IPS-18a (cell line): ENCODE measurements around the gene ATP7A.
"Not testable (repeated sequence)": the region's sequence is repeated elsewhere in the genome, so short reads cannot be mapped to it uniquely, and the experiment has no call there.

Source experiments
- H3K27ac ChIP-seq: one replicate; pipeline ENCODE4 v1.5.1; 2013; ENCODE audit warnings: low read length
- H3K27me3 ChIP-seq: one replicate; pipeline ENCODE4 v1.6.1; 2013; ENCODE audit warnings: mild to moderate bottlenecking, low read length; ENCODE audit not compliant: control insufficient read depth, insufficient read depth
- H3K36me3 ChIP-seq: one replicate; pipeline ENCODE4 v1.6.1; 2013; ENCODE audit warnings: low read depth, low read length; ENCODE audit not compliant: control insufficient read depth
- H3K4me1 ChIP-seq: one replicate; pipeline ENCODE4 v1.6.1; 2013; ENCODE audit warnings: low read depth, low read length; ENCODE audit not compliant: control insufficient read depth
- H3K4me3 ChIP-seq: one replicate; pipeline ENCODE4 v1.5.1; 2013; ENCODE audit warnings: low read length
- H3K9ac ChIP-seq: one replicate; pipeline ENCODE4 v1.6.1; 2013; ENCODE audit warnings: mild to moderate bottlenecking, low read length, moderate library complexity
- H3K9me3 ChIP-seq: one replicate; pipeline ENCODE4 v1.6.1; 2013; ENCODE audit warnings: low read depth, low read length; ENCODE audit not compliant: control insufficient read depth

ATP7A gene

GRCh38 chrX:77910108-77910840 lies at the start of gene ATP7A:
TSS of gene ATP7A (plus strand) at chrX:77910693. CDS start at chrX:77971642, 60,949 bp downstream.
- no peaks in the 10 kb centered on the region for H3K4me1 ChIP-seq
- peaks cover 4% of the 10 kb centered on the region for H3K9me3 ChIP-seq
- no peaks in the 10 kb centered on the region for H3K27me3 ChIP-seq
- peak within 1 kb of the TSS; percentile 75 for H3K9ac ChIP-seq
- peak within 1 kb of the TSS; percentile 83 for H3K4me3 ChIP-seq
- no peaks in the 10 kb centered on the region for H3K36me3 ChIP-seq
- no peak within 1 kb of the TSS for H3K27ac ChIP-seq

- Histone ChIP-seq H3K36me3 (no peaks in the 10 kb centered on the region), H3K27ac (no peak overlapping the region), H3K27me3 (no peaks in the 10 kb centered on the region), H3K4me1 (no peaks in the 10 kb centered on the region), H3K9ac (no peak overlapping the region), H3K9me3 (peaks cover 3% of the 10 kb centered on the region), H3K4me3 (no peak overlapping the region)
These were observed 35.1 kb upstream of the ATP7A start for GRCh38 chrX:77875372-77875771.

- not testable (repeated sequence) for H3K4me1 ChIP-seq, H3K27me3 ChIP-seq, H3K27ac ChIP-seq, H3K9me3 ChIP-seq, H3K36me3 ChIP-seq, H3K9ac ChIP-seq, H3K4me3 ChIP-seq
These were observed 29.1 kb upstream of the ATP7A start for GRCh38 chrX:77881418-77881817.

- Histone ChIP-seq H3K9me3 (peaks cover 3% of the 10 kb centered on the region), H3K36me3 (no peaks in the 10 kb centered on the region), H3K27ac (no peak overlapping the region), H3K9ac (no peak overlapping the region), H3K4me1 (no peaks in the 10 kb centered on the region), H3K4me3 (no peak overlapping the region), H3K27me3 (no peaks in the 10 kb centered on the region)
These were observed 17.6 kb upstream of the ATP7A start for GRCh38 chrX:77892887-77893286.

- H3K27ac ChIP-seq: no peak overlapping the region
- H3K9ac ChIP-seq: no peak overlapping the region
- no peaks in the 10 kb centered on the region for H3K36me3 ChIP-seq
- no peaks in the 10 kb centered on the region for H3K27me3 ChIP-seq
- peaks cover 3% of the 10 kb centered on the region for H3K9me3 ChIP-seq
- H3K4me3 ChIP-seq: peak overlapping the region; percentile 81
- no peaks in the 10 kb centered on the region for H3K4me1 ChIP-seq
These were observed 16.8 kb upstream of the ATP7A start for GRCh38 chrX:77893713-77894112.

GRCh38 chrX:77894921-77895886 lies 15.3 kb upstream of the ATP7A start, which contains the start of gene MAGT1:
TSS of gene MAGT1 (minus strand) at chrX:77895435. CDS start at chrX:77895410, 25 bp downstream.
- peaks cover 3% of the 10 kb centered on the region for H3K9me3 ChIP-seq
- H3K27ac ChIP-seq: peak within 1 kb of the TSS; percentile 73
- peak within 1 kb of the TSS; percentile 79 for H3K9ac ChIP-seq
- H3K27me3 ChIP-seq: no peaks in the 10 kb centered on the region
- no peaks in the 10 kb centered on the region for H3K36me3 ChIP-seq
- H3K4me1 ChIP-seq: no peaks in the 10 kb centered on the region
- peak within 1 kb of the TSS; percentile 81 for H3K4me3 ChIP-seq

GRCh38 chrX:77899081-77899828 lies 11.2 kb upstream of the ATP7A start, which contains the start of gene COX7B:
TSS of gene COX7B (plus strand) at chrX:77899468. CDS start at chrX:77899554, 86 bp downstream.
- Histone ChIP-seq H3K27me3 (no peaks in the 10 kb centered on the region), H3K4me3 (peak within 1 kb of the TSS; percentile 72), H3K9me3 (peaks cover 9% of the 10 kb centered on the region), H3K4me1 (no peaks in the 10 kb centered on the region), H3K9ac (peak within 1 kb of the TSS; percentile 88), H3K36me3 (peaks cover 17% of the 10 kb centered on the region), H3K27ac (peak within 1 kb of the TSS; percentile 74)

- peak overlapping the region; percentile 72 for H3K4me3 ChIP-seq
- no peak overlapping the region for H3K27ac ChIP-seq
These were observed 9.8 kb upstream of the ATP7A start for GRCh38 chrX:77900688-77901087.

GRCh38 chrX:77901506-77901905 lies 9.0 kb upstream of the ATP7A start:
- Histone ChIP-seq H3K36me3 (peaks cover 27% of the 10 kb centered on the region), H3K27ac (no peak overlapping the region), H3K27me3 (no peaks in the 10 kb centered on the region), H3K4me3 (no peak overlapping the region), H3K4me1 (no peaks in the 10 kb centered on the region), H3K9ac (no peak overlapping the region), H3K9me3 (peaks cover 14% of the 10 kb centered on the region)

More at GRCh38 chrX:77900688-77901087, 9.8 kb upstream of the ATP7A start:
- H3K9me3 ChIP-seq: peaks cover 9% of the 10 kb centered on the region
- H3K36me3 ChIP-seq: peaks cover 27% of the 10 kb centered on the region
- H3K4me1 ChIP-seq: no peaks in the 10 kb centered on the region
- no peaks in the 10 kb centered on the region for H3K27me3 ChIP-seq
- peak overlapping the region; percentile 88 for H3K9ac ChIP-seq

GRCh38 chrX:77917294-77917933 lies 6.9 kb downstream of the ATP7A start:
- Histone ChIP-seq H3K4me3 (no peak overlapping the region), H3K27me3 (no peaks in the 10 kb centered on the region), H3K27ac (no peak overlapping the region), H3K4me1 (no peaks in the 10 kb centered on the region), H3K9ac (no peak overlapping the region), H3K36me3 (no peaks in the 10 kb centered on the region), H3K9me3 (no peaks in the 10 kb centered on the region)
